ENCODE measurements around the gene MED25.
A peak's percentile ranks its signal among the peaks of the same experiment; 100 is the strongest.

The MED25 gene

DNA sequence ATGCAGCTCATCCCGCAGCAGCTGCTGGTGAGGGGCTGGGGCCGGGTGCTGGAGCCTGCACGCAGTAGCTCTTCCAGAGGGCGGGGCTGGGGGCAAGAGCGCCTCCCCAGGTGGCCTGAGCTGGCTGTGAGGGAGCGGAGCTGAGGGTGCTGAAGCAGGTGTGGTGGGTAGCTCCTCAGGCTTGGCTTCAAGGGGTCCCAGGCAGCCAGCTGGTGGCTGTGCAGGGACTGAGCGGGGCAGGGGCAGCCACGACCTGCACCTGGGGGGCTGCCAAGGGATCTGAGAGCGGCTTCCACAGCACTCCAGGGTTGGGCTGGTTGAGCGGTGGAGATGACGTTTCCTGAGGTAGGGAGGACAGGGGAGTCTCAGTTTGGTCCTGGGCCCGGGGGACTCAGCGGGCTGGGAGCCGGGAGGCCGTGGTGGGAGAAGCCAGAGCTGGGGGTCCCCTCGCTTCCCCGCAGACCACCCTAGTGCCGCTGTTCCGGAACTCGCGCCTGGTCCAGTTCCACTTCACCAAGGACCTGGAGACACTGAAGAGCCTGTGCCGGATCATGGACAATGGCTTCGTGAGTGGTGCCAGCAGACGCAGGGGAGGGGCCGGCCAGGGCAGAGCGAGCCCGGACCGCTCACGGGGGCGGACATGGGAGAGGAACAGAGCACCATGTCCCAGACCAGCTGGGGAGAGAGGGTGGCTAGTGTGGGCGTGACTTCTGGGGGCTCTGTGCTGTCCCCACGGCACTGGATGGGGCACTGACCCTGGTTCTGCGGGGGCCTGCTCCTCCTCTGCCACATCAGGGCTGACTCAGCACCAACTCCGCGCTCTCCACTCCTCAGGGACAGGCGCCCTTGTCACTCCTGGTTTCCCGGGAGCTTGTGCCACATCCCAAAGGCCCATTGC is 40.2 kb downstream of the MED25 start:
- DNase-seq (ENCODE audit: low read depth in 2 of 2) = no peak

DNA sequence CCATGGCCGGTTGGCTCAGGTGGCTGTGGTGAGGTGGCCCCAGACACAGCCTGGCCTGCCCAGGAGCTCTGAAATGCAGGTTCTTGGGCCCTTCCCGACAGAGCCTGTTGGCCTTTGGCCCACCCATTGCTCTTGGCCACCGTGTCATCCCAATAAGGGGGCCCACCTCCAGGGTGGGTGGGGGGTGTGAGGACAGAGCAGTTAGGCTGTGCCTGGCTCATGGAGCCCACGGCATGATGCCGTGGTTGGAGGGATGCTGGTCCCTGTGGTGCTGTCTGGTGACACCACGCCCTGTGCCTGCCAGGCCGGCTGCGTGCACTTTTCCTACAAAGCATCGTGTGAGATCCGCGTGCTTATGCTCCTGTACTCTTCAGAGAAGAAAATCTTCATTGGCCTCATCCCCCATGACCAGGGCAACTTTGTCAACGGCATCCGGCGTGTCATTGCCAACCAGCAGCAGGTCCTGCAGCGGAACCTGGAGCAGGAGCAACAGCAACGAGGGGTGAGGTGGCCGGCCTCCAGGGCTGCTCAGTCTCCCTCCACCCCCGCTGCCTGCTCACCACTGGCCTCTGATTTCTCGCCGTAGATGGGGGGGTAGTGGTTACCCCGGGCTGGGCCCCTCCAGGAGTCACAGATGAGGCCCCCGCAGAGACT is 41.7 kb downstream of the MED25 start:
- DNase-seq (ENCODE audit: low read depth in 2 of 2) = no peak

DNA sequence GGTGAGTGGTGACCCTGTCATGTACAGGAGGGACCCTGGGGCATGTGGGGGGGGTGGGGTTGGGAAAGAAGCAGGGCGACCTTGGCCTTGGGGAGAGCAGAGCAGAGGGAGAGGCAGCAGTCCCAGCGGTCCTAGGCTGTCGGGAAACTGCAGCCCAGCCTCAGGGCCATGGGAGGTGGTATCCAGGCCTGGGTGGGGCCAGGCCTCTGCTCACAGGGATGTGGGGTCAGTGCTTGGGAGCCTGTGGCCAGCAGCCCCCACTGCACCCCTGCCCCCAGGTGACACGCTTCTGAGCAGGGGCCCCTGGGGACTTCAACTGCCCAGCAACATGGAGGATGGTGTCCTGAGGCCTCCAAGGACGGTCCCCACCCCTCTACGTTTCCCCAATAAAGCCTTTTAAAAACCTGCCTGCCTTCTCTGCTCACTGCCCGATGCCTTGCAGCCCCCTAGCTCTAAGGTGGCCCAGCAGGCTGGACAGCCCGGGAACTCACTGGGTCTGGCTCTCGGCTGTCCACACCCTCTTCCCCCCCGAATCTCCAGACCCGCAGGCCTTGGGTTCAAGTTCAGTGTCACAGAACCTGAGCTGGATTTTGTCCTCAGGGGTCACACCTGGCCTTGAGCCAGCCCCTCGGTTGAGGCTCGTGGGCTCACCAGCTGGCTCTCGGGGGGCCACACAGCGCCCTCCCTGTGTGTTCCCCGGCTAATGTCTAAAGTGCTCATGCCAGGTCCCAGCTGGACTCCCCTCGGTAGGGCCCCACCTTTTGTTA is 42.4 kb downstream of the MED25 start:
- no peak for DNase-seq (ENCODE audit: low read depth in 2 of 2)

DNA sequence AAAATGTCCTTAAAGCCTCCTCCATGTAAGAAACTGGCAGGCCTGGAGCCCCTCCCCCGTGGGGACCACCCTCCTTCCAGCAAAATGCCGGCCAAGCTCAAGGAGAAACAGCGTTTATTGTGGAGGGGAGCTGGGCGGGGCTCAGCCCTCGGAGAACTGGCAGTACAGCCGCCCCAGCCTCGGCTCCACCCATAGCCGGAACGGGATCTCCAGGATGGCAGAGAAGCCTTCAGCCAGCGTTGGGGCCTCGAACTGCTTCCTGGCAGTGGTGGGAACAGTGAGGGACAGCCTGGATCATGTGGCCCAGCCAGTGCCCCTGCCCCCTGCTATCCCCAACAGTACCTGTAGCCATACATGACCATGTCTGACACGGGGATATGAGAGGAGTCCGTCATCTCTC is 43.0 kb downstream of the MED25 start:
- no peak for DNase-seq (ENCODE audit: low read depth in 2 of 2)

DNA sequence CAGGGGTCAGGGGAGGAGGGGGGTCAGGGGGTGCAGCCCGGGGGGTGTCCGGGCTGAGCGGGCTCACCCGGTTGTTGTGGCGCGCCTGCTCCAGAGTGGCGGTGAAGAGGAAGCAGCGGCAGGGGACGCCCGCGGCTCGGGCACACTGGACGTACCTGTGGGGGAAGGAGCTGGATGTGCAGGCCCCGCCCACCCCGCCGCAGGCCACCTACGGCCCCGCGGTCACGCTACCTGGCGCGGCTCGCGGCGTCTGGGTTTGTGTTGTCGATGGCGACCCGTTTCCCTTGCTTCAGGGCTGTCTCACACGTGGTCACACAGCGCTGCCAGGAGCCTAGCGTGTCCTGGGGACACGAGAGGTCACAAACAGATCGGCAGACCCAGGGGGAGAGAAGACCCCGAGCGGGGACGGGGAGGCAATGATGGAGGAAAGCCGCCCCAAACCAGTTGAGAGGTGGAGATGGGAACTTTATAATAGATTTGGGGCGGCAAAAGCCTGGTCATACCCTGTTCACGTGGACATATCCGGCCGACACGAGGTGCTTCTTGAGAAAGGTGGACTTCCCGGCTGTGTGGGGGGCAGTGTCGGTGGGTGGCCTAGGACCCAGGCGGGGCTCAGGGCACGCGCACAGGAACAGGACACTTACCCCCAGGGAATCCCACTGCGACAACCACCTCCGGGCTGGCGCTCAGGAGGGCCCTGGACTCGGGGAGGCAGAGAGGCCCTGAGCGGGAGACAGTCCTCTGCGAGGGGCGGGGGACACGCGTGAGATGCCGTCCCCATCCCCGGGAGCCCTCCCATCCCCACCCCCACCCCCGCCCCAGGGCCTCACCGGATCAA is 43.7 kb downstream of the MED25 start:
- DNase-seq (ENCODE audit: low read depth in 2 of 2) = no peak

DNA sequence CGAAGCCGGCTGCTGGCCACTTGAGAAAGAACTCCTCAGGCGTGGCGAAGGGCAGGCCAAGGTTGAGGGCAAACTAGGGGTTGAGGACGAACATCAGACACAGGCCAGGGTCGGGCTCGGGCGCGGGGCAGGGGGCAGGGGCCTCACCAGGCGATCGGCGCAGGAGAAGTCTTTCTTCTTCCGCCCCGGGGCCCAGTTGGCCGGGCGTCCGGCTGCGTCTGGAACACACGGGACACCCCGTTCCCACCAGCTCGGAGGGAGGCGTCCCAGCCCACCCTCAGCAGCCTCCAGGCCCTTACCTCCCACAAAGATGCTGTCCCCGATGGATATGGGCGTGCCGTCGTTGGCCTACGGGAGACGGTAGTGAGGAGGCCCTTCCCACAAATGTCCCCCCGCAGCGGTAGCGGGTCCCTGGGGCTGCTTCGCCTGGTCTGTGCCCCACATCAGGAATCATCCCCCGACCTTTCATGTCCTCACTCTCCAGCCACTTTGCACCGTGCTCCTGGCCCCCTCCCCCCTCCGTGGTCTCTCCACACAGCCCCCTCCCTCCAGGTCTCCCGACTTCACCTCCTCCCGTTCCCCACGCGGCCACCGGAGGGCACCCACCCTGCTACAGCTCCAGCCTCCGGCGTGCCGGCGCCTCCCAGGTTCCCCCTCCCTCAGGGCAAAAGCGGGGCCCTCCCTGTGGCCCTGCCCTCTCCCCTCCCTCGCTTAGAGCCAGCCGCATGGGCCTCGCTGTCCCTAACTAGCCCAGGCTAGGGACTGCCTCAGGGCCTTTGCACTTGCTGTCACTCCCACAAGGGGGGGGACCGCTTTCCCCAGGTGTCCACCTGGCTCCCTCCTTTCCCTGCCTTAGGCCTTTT is 44.5 kb downstream of the MED25 start:
- DNase-seq (ENCODE audit: low read depth in 2 of 2) = no peak

DNA sequence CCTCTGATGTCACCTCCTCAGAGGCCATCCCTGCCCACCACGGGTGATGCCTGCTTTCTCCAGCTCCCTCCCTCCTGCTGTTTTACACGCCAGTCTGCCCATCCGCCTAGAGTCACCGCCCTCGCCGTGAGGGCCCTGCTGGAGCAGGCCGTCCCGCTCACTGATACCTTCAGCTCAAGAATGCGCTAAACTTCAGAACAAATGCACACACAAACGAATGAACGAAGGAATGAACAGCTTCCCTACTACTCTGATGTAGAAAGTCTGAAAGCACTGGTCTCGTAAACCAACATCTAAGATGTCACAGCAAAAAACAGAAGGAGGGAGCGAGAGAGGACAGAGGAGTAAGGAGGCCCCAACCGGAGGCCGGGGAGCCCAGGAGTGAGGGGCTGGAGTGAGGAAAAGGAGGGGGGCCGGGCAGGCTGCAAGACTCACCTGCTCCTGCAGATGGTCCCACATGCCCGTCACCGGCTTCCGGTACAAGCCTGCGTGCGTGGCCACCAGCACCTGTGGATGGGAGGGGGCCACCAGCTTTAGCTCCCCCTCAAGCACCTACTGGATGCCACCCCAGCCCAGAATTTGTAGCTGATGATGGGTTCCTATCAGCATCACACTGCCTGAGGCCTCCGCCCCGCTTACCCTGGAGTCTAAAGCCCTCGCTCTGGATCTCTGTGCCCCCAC is 45.3 kb downstream of the MED25 start:
- no peak for DNase-seq (ENCODE audit: low read depth in 2 of 2)

DNA sequence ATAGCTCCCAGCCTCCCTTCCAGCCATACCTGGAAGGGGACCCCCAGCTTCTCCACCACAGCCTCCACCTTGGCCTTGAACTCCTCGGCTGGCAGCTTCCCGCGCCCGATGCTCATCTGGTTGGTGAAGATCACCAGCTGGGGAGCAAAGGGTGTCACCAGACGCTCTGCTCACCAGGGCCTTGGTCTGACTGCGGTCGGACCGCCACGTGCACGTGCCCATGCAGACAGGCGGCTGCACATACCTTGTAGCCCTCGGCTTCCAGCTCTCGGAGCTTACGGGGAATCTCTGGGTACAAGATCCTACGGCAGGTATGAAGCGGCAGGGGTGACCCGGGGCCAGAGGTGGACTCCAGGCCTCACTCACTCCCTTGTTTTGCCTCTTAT is 45.8 kb downstream of the MED25 start:
- no peak for DNase-seq (ENCODE audit: low read depth in 2 of 2)

DNA sequence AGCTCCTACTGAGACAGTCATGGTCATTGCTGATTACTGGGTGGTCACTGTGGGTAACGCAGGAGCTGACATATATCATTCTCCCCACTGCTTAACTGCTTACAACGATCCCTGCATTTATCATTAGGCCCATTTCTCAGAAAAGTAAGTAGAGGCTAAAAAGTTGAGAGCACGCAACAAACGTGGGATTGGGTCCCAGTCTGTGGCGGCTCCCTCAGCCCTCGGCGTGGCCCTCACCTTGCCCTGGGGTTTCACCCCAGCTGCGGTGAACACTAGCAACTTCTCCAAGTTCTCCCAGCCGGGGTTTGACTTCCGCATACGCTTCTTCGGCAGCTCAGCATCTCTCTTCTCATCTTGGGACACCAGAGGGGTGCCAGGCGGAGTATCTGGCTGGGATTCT is 46.8 kb downstream of the MED25 start:
- no peak for DNase-seq (ENCODE audit: low read depth in 2 of 2)

DNA sequence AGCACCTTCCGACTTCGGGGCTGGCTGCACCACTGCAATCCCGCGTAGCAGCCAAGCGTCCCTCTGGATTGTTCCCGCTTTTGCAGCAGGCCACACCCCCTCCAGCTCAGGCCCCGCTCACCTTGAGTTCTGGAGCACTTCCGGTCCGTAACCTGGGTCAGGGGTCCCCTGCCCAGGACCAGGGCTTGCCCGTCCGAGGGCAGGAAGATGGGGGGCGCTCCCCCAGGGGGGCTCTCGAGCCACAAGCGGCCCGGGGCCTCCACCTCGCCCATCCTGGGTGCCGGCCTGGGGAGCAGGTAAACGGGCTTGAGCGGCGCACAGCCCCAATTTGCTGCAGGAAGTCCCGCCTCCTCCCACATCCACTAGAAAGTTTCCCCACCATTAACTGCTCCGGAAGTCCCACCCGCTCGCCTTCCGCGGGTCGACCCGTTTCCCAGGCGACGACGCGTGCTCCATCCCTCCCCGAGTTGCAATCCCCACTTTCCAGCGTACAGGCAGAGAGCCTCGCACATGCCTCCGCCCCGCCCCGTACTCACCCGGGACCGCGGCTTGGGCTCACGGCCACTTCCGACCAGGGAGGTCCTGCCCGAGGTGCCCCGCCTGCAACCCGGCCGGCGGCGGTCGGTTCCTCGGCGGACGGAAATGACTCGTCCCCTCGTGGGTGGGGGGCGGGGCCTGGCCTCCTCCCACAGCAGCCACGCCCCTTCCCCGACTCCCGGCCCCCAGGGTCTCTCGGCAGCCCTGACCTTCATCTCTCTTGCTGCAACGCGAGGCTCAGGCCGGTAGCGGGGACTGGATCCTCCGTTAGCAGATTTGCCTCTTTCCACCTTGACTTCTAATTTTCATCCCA is 49.1 kb downstream of the MED25 start, which contains the start of gene PNKP:
Gene PNKP, minus strand, starts transcription at position 644 of the 850 bp plus-strand sequence. Its CDS starts 372 bp downstream, at position 272.
- peak; percentile 69 to 85 for DNase-seq (ENCODE audit: low read depth in 2 of 2)

DNA sequence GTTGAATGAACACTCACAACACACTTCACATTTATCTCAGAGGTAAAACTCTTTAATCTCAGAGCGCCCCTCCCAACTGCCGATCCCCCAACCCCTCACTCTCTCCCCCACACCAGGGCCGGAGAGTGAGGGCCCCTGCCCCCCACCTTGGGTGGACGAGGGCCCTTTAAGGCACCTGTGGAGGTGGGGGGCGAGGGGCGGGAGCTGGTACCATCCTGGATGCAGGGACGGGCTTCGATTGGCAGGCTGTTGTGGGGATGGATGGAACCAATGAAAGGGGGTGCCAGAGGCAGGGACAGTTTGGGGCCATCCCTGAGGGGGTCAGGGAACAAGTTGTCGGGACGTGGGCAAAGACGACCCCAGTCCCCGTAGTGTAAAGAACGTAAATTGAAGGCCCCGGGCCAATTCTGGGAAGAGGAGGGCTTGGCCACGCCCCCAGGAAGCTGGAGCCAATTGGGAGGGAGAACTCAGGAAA is 51.0 kb downstream of the MED25 start:
- DNase-seq (ENCODE audit: low read depth in 2 of 2) = no peak

DNA sequence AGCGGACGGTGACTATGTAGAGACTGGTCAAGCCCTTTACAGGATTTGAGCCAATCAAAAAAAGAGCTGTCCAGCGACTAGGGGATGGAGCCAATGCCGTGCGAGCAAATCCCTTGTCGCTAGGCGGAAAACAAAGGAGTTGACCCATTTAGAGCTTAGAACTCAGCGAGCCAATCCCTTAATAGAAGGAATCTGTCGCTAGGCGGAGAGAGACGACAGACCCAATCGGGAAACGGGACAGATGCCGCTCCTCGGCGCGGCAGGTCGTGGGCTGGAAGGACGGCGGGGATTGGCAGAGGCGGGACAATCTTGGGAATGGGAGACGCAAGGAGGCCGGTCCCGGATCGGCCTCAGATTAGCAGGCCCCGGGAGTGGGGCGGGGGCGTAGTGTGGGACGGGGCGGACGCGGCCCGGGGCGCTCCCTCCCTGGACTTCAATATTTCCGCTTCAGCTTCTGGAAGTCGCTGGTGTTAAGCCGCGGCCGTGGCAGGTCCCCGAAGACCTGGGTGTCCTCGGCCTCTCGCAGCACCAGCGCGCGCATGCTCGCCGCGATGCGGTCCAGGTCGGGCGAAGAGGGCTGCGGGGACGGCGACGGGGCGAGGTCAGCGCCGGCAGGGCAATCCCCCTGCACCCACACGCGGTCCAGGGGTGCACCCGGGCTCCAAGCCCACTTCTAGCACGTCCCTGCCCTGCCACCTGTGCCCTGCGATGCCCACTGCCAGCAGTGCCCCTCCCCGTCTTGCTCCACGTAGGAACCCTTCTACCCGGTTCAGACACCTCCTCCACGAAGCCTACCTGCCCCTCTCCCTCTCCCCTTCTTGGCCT is 51.6 kb downstream of the MED25 start:
- DNase-seq (ENCODE audit: low read depth in 2 of 2) = peak; percentile 75 to 77

DNA sequence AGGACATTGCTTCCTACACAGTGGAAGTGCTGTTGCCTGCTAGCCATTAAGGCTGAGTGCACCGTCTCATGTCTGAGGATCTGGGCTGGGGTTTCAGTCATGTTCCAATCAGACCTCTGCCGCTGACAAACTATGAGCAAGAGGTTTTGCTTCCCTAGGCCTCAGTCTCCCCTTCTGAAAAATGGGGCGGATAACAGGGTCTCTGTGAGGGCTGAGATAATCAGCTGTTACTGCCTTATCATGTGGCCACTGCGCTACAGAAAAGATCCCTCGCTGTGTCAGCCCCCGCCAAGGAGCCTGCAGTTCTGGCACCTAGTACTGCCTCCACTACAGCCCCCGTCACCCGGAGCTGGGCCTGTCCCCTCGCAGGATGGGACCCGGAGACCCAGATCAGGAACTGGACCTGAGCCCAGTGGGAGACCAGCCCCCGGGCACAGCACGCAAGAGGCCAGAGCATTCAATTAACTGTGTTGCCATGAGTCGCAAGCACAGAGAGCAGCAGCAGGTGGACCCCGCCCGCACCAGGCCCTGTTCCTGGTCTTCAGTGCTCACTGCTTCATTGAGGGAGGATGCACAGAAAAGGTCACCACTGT is 52.3 kb downstream of the MED25 start:
- DNase-seq (ENCODE audit: low read depth in 2 of 2) = no peak

DNA sequence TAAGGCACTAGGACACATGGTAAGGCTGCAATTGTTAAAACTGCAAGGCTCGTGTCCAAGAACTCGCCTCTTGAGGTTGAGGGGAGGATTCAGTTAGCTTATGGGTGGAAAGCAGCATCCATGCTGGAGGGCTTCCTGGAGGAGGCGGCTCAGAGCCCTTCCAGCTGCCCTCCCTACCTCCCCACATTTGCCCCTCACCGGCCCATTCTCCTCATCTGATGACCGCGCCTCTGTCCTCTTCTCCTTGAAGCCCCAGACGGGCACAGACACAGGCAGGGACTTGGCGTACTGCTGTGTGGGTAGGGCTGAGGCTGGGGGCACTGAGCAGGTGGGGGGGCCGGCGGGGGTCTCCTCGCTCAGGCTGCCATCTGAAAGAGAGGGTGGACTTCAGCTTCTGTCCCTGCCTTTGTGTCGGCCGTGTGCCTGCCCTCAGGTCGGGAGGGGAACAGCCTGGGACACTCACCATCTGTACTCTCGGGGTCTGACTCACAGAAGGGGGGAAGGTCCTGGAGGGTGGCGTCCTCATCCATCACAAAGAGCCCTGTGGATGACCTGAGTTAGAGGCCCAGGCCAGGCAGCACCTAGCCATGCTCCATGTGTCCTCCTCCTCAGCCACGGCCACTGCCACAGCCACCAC is 53.4 kb downstream of the MED25 start:
- DNase-seq (ENCODE audit: low read depth in 2 of 2) = no peak

DNA sequence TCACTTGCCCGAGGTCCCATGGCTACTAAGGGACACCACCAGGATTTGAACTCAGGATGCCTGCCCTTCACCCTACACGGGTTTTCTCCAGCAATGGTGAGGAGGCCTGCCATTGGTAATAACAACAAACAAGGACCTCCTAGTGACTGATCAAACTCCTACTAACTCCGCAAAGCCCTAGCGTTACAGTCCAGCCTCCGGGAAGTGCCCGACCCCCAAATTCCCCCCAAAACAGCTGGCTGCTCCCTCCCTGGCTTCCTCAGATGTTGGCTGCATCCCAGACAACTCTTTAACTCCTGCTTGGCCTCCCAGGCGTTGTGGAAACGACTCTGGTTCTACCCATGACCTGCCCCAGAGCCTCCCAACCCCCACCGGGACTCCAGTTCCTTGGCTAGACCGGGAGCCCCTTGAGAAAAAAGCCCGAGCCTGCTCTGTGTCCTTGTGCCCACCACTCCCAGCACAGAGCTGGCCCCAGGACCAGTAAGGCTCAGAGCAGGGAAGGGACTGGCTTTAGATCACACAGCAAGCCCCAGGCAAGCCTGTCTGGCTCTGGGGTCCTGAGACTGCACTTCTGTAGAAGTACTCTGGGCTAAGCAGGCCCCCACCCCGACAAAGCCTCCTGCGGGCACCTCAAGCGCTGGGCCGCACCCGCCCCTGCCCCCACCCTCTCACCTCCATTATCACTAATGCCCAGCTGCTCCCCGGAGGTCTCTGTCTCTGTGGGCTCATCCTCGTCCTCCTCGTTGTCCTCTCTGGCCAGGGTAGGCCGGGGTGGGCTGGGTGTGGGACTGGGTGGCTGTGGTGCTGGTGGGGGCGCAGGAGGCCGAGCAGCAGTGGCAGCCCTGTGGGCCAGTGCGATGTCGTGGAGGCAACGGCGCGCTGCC is 54.4 kb downstream of the MED25 start:
- no peak for DNase-seq (ENCODE audit: low read depth in 2 of 2)

DNA sequence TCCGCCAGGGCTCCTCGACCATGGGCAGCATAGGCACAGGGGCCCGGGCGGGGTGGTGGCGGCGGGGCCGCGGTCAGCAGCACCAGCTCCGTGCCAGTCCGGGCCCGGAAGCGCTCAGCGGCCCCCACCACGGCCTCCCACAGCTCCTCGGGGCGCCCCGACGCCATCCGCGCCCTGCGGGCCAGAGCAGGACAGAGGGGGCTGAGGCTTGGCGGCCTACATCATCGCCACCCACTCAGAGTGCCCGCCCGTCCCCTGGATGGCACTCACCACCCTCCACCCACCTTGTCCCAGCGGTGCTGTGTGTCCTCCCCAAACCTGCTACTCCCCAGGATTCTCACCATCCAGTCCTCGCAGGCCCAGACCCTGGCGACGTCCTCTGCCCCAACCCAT is 55.0 kb downstream of the MED25 start:
- no peak for DNase-seq (ENCODE audit: low read depth in 2 of 2)

All from stimulated activated CD8-positive, alpha-beta memory T cell treated with anti-CD3 and anti-CD28 coated beads, Interleukin-2, amount 100 ng/mL, for 1 hour (primary cell).